Measurements from ENCODE around the gene CD247. TPM values are rescaled to one million over a fixed set of nuclear protein-coding genes. Genes with fewer than 3 reads are reported as not detected.

The CD247 gene
- total RNA-seq, 2 experiments from 2014 or later, result 105 to 114 TPM

DNA sequence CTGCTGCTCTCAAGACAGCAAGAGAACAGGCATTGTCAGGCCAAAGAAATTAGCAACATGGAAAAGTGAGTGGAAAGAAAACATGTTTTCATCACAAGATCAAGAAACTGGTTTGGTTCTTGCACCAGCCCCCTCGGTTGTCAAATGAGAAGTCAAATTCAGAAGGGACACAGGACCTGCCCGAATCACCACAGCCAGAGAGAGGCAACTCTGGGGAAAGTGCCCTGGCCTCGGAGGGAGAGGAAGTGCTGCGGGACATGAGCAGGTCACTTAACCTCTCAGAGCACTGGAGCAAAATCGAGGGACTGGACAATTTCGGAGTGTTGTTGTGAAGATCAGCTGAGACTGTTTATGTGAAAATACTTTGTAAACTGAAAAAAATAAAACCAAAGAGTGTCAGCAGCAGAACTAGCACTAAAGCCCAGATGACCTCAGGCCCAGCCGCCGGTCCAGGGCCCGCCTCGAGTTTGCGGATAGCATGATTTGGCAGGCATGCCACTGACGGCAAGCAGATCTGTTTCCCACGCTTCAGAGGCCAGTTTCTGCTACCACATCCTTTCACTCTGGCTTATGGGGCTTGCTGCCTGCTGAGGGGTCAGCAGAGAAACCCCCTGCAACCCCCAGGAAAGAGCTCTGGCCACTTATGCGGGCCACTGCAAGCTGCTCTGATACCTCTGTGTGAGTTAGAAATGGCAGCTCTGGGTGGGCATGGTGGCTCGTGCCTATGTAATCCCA lies 32.1 kb downstream of the CD247 start:
- peaks cover 95% of the 10 kb centered on the region for H3K4me1 Mint-ChIP-seq (ENCODE audit: low read depth)
- peak overlapping the region; percentile 88 for H3K27ac Mint-ChIP-seq
- peak; percentile 46 for DNase-seq
- H3K27me3 Mint-ChIP-seq, result no peaks in the 10 kb centered on the region
- POLR2A ChIA-PET, result interaction anchor here (0.5 to 1.4 kb wide), 3 partner anchors 13 to 267 kb away, joined by 3 to 4 read pairs (median 3); no protein-coding TSS in a partner anchor
- intact Hi-C loops (cut with micrococcal nuclease), result no loop called here
- H3K9me3 Mint-ChIP-seq, result no peaks in the 10 kb centered on the region
- peak overlapping the region; percentile 50 for H3K4me3 Mint-ChIP-seq
- H3K36me3 Mint-ChIP-seq, result peaks cover 28% of the 10 kb centered on the region
- CTCF ChIA-PET, result interaction anchor here (0.7 to 1.4 kb wide), 3 partner anchors 29 to 266 kb away, joined by 3 to 5 read pairs (median 3); partner anchors contain the start of gene POU2F1

DNA sequence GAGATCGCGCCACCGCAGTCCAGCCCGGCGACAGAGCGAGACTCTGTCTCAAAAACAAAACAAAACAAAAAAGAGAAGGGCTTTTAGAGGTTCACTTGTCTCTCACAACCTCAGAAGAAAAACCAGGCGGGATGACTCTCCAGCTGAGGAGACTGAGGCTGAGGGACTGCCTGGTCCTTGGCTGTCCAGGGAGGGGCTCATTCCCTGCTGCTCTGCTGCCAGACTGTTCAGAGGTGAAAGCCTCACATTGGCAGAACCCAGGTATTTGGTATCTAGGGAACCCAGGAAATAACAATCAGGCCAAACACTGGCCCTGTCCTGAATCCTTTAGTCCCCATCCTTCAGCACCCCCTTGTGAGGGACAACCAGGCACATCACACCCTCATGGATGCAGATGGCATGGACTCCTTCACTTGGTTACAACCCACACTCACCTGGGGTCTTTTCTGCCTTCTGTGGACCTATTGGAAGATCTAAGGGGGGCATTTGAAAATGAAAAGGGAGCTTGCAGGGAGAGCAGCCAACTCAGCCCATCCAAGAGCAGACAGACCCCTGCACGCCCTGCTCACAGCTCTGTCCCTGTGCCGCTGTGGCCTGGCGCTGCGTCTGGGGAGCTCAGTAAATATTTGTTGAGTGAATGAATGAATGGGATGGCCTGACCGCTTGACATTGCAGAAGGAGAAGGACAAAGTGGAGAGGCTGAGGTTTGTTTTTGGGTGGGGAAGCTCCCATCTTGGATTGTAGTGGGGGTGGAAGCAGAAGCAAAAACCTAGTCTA lies 33.4 kb downstream of the CD247 start:
- no peak for DNase-seq
- ChIA-PET CTCF (interaction anchor here (0.7 to 2.2 kb wide), 6 partner anchors 14 to 64 kb away, joined by 3 to 5 read pairs (median 4); no protein-coding TSS in a partner anchor), POLR2A (interaction anchor here (1.3 to 1.4 kb wide), 2 partner anchors 8 to 11 kb away, joined by 4 read pairs; no protein-coding TSS in a partner anchor)
- peaks cover 95% of the 10 kb centered on the region for H3K4me1 Mint-ChIP-seq (ENCODE audit: low read depth)
- H3K36me3 Mint-ChIP-seq, result peaks cover 30% of the 10 kb centered on the region
- intact Hi-C loops (cut with micrococcal nuclease), result loop anchor here (5.0 kb wide), 1 partner anchor 32 kb away; the partner anchor contains the start of gene CD247
- H3K27me3 Mint-ChIP-seq, result no peaks in the 10 kb centered on the region
- no peaks in the 10 kb centered on the region for H3K9me3 Mint-ChIP-seq
- H3K4me3 Mint-ChIP-seq, result peak overlapping the region; percentile 63
- H3K27ac Mint-ChIP-seq, result peak overlapping the region; percentile 88

DNA sequence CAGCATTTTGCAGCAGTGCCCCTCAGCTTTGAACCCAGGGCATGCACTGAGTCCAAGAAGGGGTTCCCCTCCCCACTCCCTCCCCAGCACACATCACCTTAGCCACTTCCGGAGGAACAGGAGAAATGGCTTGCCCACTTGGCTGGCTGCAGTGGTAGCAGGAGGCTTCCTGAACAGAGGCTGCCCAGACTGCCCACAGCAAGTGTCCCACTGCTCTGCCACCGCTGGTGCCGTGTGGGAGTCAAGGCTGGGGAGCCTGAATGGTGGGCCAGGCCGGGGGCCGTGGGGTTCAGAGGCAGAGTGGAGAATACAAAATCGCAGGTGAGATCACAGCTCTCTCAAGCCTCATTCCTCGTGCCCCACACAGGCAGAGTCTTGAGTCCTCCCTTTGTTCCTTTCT lies 34.5 kb downstream of the CD247 start:
- ChIA-PET POLR2A (interaction anchor here (0.9 to 1.3 kb wide), 3 partner anchors 9 to 32 kb away, joined by 3 to 4 read pairs (median 4); no protein-coding TSS in a partner anchor), CTCF (interaction anchor here (0.8 to 2.2 kb wide), 3 partner anchors 15 to 33 kb away, joined by 3 to 5 read pairs (median 4); no protein-coding TSS in a partner anchor)
- peak; percentile 58 for DNase-seq
- H3K27me3 Mint-ChIP-seq, result no peaks in the 10 kb centered on the region
- no peaks in the 10 kb centered on the region for H3K9me3 Mint-ChIP-seq
- H3K4me1 Mint-ChIP-seq (ENCODE audit: low read depth), result peaks cover 96% of the 10 kb centered on the region
- intact Hi-C loops (cut with micrococcal nuclease), result loop anchor here (2.0 to 5.0 kb wide), 2 partner anchors 15 to 34 kb away; partner anchors contain the start of gene CD247
- peak overlapping the region; percentile 63 for H3K4me3 Mint-ChIP-seq
- peaks cover 29% of the 10 kb centered on the region for H3K36me3 Mint-ChIP-seq
- peak overlapping the region; percentile 88 for H3K27ac Mint-ChIP-seq

DNA sequence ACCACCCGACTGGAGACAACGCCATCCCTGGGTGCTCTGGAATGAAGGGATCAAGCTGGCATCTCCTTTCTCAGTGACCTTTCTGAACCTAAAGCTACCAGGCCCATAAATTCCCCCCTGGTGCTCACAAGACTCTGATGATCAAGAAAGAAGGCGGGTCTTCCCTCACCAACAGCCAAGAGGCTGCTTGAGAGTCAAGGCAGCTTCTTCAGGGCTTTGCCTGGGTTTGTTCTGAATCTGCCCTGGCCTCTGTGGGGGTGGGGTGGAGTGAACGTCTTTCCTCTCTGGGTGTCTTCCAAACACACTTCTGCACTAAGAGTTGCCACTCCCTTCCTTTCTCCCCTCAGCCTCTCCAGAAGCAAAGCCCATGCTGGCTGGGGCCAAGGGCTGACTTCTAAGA lies 36.1 kb downstream of the CD247 start:
- H3K27me3 Mint-ChIP-seq, result no peaks in the 10 kb centered on the region
- CTCF ChIA-PET, result interaction anchor here (0.7 to 1.5 kb wide), 3 partner anchors 20 to 215 kb away, joined by 3 to 4 read pairs (median 4); no protein-coding TSS in a partner anchor
- H3K9me3 Mint-ChIP-seq, result no peaks in the 10 kb centered on the region
- H3K27ac Mint-ChIP-seq, result peak overlapping the region; percentile 88
- intact Hi-C loops (cut with micrococcal nuclease), result loop anchor here (1.0 to 5.0 kb wide), 4 partner anchors 8 to 35 kb away; partner anchors contain the start of gene CD247
- POLR2A ChIA-PET, result interaction anchor here (0.5 to 1.4 kb wide), 4 partner anchors 11 to 38 kb away, joined by 3 to 4 read pairs (median 4); partner anchors contain the start of gene CD247
- peaks cover 29% of the 10 kb centered on the region for H3K36me3 Mint-ChIP-seq
- H3K4me1 Mint-ChIP-seq (ENCODE audit: low read depth), result peaks cover 93% of the 10 kb centered on the region
- DNase-seq, result peak; percentile 82
- H3K4me3 Mint-ChIP-seq, result peak overlapping the region; percentile 21

DNA sequence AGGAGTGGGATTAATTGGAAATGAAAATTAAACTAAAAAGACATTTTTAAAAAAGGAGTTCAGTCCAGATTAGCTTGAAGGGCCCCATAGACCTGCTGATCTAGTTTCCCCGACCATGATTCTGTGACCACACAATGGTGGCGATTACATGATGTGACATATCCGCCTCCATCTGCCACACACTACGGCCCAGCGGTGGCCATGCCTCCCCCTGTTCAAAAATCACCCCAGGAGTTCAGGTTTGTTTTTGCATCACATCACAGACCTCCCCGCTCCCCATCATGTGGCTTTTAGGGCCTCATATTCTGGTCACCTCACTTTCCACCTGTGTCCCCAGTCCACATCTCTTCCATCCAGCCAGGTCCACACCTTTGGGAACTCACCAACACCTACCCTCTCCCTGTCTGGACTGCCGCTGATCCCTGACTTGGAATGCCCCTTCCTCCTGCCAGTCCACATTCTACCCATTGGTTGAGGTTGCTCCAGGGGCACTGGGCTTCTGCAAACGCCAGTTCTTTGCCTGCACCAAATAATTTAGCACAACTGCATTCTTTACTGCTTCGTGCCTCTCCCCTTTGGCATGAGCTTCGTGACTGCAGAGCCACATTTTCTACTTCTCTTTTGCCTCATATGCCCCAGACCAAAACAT lies 38.9 kb downstream of the CD247 start:
- H3K9me3 Mint-ChIP-seq, result peaks cover 3% of the 10 kb centered on the region
- peaks cover 34% of the 10 kb centered on the region for H3K36me3 Mint-ChIP-seq
- peak overlapping the region; percentile 73 for H3K27ac Mint-ChIP-seq
- no peaks in the 10 kb centered on the region for H3K27me3 Mint-ChIP-seq
- no peak overlapping the region for H3K4me3 Mint-ChIP-seq
- intact Hi-C loops (cut with micrococcal nuclease), result no loop called here
- ChIA-PET CTCF (interaction anchor here (1.0 to 1.6 kb wide), 5 partner anchors 11 to 74 kb away, joined by 3 to 4 read pairs (median 4); partner anchors contain the start of genes CD247 and CREG1), POLR2A (interaction anchor here (1.4 to 4.5 kb wide), 3 partner anchors 14 to 36 kb away, joined by 6 to 14 read pairs (median 7); no protein-coding TSS in a partner anchor)
- H3K4me1 Mint-ChIP-seq (ENCODE audit: low read depth), result peaks cover 88% of the 10 kb centered on the region
- peak; percentile 35 for DNase-seq

DNA sequence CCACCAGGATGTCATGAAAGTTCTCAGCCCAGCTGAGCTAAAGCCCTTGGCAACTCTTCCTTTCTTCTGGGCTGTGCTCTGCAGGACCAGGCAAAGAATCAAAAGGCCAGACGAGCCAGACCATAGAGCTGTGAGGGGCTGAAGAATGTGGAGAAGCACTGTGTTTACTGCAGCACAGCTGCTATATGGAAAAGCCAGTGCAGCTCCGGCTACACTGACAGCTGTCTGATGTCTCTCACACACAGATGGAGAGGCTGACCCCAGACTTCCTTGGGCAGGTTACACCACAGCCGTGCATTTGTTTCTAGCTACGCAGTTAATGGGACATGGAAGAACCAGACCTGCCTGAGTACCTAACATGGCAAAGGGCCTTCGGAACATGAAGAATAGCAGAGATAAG lies 40.3 kb downstream of the CD247 start:
- ChIA-PET CTCF (interaction anchor here (0.6 to 1.1 kb wide), 2 partner anchors 31 to 56 kb away, joined by 3 read pairs; no protein-coding TSS in a partner anchor), POLR2A (interaction anchor here (4.5 kb wide), 1 partner anchor 38 kb away, joined by 14 read pairs; no protein-coding TSS in a partner anchor)
- intact Hi-C loops (cut with micrococcal nuclease), result no loop called here
- peaks cover 31% of the 10 kb centered on the region for H3K36me3 Mint-ChIP-seq
- peaks cover 88% of the 10 kb centered on the region for H3K4me1 Mint-ChIP-seq (ENCODE audit: low read depth)
- no peaks in the 10 kb centered on the region for H3K27me3 Mint-ChIP-seq
- peaks cover 3% of the 10 kb centered on the region for H3K9me3 Mint-ChIP-seq
- no peak for DNase-seq
- no peak overlapping the region for H3K4me3 Mint-ChIP-seq
- H3K27ac Mint-ChIP-seq, result peak overlapping the region; percentile 9

DNA sequence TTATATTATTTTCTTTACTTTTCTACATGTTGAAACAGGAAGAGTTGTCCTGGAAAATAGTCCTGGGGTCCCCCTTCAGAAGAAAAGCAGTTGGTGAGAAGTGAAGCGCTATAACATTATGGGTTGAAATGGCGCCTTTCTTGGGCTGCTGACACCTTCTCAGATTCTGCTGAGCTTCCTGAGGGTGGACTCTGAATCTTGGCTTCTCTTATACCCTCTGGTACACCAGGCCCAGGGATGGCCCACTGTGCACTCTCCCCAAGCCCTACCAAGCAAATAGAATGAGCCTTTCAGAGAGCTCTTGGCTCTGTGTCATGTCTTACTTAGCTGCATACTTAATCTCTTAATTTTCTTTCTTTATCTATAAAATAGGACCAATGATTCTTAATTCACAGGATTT lies 42.3 kb downstream of the CD247 start:
- H3K4me1 Mint-ChIP-seq (ENCODE audit: low read depth), result peaks cover 79% of the 10 kb centered on the region
- intact Hi-C loops (cut with micrococcal nuclease), result no loop called here
- no peak overlapping the region for H3K4me3 Mint-ChIP-seq
- ChIA-PET POLR2A (interaction anchor here (0.6 to 1.7 kb wide), 3 partner anchors 10 to 20 kb away, joined by 3 to 6 read pairs (median 3); no protein-coding TSS in a partner anchor), CTCF (interaction anchor here (0.6 to 1.6 kb wide), 2 partner anchors 21 to 57 kb away, joined by 3 to 5 read pairs; no protein-coding TSS in a partner anchor)
- H3K9me3 Mint-ChIP-seq, result peaks cover 3% of the 10 kb centered on the region
- H3K36me3 Mint-ChIP-seq, result peaks cover 34% of the 10 kb centered on the region
- H3K27ac Mint-ChIP-seq, result no peak overlapping the region
- peak; percentile 7 for DNase-seq
- H3K27me3 Mint-ChIP-seq, result no peaks in the 10 kb centered on the region

DNA sequence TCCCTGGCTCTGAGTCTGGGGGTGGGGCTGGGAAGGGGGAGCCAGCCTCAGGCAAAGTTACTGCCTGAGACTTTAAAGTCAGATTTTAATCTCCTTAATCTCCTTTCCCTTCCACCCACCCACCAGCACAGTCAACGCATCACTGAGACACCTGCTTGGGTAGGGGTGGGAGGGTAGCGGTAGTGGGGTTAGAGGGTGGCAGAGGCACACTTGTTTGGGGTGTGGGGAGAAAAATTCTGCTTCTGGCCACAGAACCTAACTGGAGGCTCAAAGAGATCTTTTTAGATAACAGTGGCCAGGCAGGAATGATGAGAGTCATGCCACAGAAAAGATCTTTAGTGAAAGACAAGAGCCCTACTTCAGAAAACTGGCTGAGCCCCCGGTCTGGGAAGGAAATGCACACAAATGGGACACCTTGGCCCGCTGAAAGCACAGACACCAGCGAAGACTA lies 44.1 kb downstream of the CD247 start:
- intact Hi-C loops (cut with micrococcal nuclease), result loop anchor here (1.0 to 2.0 kb wide), 3 partner anchors 8 to 18 kb away; no protein-coding TSS in a partner anchor
- no peaks in the 10 kb centered on the region for H3K27me3 Mint-ChIP-seq

DNA sequence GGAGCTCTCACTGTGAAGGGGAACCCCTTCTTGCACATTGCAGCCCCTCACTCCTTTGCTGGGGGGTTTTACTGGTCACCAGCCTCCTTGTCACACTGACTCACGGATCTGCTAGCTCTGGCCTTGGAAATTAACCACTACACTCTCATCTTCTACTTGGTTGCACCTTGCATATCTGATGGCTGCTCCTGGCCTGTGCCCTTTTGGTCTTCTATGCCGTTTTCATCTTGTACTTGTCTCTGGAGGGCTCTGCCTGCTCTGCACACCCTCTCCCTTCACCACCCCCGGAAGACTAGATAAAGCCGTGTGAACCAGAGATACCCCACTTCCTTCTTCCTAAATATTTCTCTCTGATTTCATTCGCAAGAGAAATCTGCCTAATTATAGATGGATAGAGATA lies 44.6 kb downstream of the CD247 start:
- peak overlapping the region; percentile 64 for H3K27ac Mint-ChIP-seq
- intact Hi-C loops (cut with micrococcal nuclease), result loop anchor here (1.0 to 2.0 kb wide), 3 partner anchors 9 to 19 kb away; no protein-coding TSS in a partner anchor
- peaks cover 36% of the 10 kb centered on the region for H3K36me3 Mint-ChIP-seq
- no peaks in the 10 kb centered on the region for H3K27me3 Mint-ChIP-seq
- H3K4me1 Mint-ChIP-seq (ENCODE audit: low read depth), result peaks cover 71% of the 10 kb centered on the region
- DNase-seq, result peak; percentile 21
- CTCF ChIA-PET, result interaction anchor here (0.9 to 2.4 kb wide), 4 partner anchors 26 to 60 kb away, joined by 4 to 9 read pairs (median 6); no protein-coding TSS in a partner anchor
- peak overlapping the region; percentile 27 for H3K4me3 Mint-ChIP-seq
- POLR2A ChIA-PET, result interaction anchor here (0.9 to 1.6 kb wide), 4 partner anchors 9 to 28 kb away, joined by 3 to 6 read pairs (median 4); no protein-coding TSS in a partner anchor
- peaks cover 3% of the 10 kb centered on the region for H3K9me3 Mint-ChIP-seq

More for the DNA sequence above, 44.1 kb downstream of the CD247 start:
- CTCF ChIA-PET, result interaction anchor here (1.8 to 2.4 kb wide), 2 partner anchors 26 to 60 kb away, joined by 9 read pairs; no protein-coding TSS in a partner anchor
- peak overlapping the region; percentile 27 for H3K4me3 Mint-ChIP-seq
- POLR2A ChIA-PET, result interaction anchor here (1.0 to 1.7 kb wide), 2 partner anchors 11 to 18 kb away, joined by 4 to 6 read pairs; no protein-coding TSS in a partner anchor
- H3K9me3 Mint-ChIP-seq, result peaks cover 3% of the 10 kb centered on the region
- H3K27ac Mint-ChIP-seq, result peak overlapping the region; percentile 64
- DNase-seq, result peak; percentile 69
- H3K4me1 Mint-ChIP-seq (ENCODE audit: low read depth), result peaks cover 69% of the 10 kb centered on the region
- peaks cover 35% of the 10 kb centered on the region for H3K36me3 Mint-ChIP-seq

DNA sequence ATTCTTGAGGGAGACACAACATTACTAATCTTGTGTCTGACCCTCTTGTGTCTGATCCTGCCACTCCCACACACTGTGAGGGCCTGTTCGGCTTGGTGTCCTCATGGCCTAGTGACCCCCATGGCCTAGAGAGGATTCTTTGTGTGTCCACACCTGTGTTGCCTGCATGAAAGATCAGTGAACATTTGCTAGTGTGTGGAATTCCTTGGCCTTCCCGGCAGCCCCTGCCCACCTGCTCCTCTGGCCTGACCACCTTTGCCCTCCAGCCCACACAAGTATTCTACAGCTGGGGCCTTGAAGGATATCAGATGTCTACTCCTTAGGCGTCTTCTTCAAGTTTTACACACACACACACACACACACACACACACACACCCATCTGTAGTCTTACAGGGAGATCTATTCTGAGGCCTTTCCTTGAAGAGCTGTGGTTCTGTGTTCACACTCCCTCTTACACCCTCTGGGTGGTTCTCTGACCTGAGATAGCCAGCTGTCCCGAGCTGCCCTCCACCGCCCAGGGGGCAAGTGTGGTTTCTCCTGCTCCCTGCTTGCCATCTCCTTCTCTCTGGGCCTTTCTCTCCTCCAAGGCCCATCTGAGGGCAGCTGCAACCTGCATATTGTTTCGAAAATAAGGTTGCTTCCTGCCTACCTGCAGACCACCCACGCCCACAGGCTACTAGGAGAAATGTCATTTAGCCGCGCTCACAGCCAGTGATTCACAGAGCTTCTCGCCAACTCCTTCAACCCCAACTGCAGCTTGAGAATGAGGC lies 45.4 kb downstream of the CD247 start:
- H3K4me3 Mint-ChIP-seq, result peak overlapping the region; percentile 9
- POLR2A ChIA-PET, result interaction anchor here (0.5 to 1.6 kb wide), 7 partner anchors 8 to 408 kb away, joined by 3 to 6 read pairs (median 3); no protein-coding TSS in a partner anchor
- DNase-seq, result peak; percentile 68
- peaks cover 3% of the 10 kb centered on the region for H3K9me3 Mint-ChIP-seq
- CTCF ChIA-PET, result interaction anchor here (0.7 to 2.4 kb wide), 5 partner anchors 20 to 61 kb away, joined by 3 to 9 read pairs (median 4); no protein-coding TSS in a partner anchor
- H3K36me3 Mint-ChIP-seq, result peaks cover 31% of the 10 kb centered on the region
- H3K27ac Mint-ChIP-seq, result peak overlapping the region; percentile 64
- H3K27me3 Mint-ChIP-seq, result no peaks in the 10 kb centered on the region
- intact Hi-C loops (cut with micrococcal nuclease), result no loop called here
- H3K4me1 Mint-ChIP-seq (ENCODE audit: low read depth), result peaks cover 73% of the 10 kb centered on the region

Measured in activated CD4-positive, alpha-beta memory T cell treated with anti-CD3 and anti-CD28 coated beads for 36 hours (primary cell).